Pons (tissue), 1 donor: ENCODE measurements around the gene GPSM1.

Experiments used
- DNase-seq: peaks from one replicate; pipeline ENCODE4 v3.0.0-alpha.2; 2016; ENCODE audit warnings: low spot score

Gene GPSM1

DNA sequence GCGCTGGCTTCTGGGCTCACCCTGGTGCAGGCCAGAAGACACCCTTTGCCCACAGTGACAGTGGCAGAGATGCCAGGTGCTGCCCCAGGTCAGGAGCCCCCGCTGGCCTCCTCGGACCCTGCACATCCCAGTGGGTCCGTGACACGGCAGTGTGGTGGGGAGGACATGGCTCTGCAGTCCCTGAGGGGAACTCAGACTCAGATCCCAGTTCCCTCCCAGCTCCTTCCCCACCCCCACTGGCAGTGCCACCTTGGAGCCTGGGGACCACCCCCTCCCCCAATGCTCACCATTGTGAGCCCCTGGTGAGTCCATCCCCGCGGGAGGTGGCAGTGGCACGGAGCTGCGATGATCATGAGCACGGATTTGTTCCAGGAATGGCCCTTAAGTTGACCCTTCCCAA is 22.9 kb upstream of the GPSM1 start:
- no peak for DNase-seq

DNA sequence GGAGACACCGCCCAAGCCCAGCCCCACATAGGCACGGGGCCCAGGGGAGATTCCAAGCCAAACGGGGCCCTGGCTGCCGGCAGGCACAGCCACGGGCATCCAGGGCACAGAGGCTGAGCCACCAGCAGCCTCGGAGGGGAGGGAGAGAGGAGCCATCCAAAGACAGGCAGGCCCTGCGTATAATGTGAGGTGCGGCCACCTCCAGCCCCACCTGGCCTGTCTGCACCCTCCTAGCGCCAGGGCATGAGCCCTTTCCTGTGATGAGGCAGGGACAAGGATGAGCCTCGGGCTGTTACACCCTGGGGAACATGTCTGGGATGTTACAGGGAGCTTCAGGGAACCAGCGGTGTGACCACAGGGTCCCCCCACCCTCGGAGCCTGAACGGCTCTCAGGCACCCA is 22.4 kb upstream of the GPSM1 start:
- no peak for DNase-seq

DNA sequence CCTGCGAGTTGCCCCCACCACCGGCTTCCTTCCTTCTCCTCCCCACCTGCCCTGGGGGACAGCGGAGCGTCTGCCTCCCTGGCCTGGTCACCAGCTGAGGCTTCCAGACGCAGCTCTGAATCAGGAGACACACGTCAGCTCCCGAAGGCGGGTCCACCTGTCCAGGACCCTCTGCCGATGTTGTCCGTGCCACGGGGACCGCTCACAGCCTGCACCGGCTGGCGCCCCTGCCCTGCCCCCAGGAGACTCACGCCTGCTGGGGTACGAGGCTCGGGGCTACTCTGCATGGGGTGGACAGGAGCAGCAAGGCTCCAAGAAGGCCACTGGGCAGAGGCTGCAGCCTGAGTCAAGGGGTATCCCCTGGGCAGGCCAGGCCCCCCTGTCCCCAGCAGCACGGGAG is 21.5 kb upstream of the GPSM1 start:
- DNase-seq: no peak

DNA sequence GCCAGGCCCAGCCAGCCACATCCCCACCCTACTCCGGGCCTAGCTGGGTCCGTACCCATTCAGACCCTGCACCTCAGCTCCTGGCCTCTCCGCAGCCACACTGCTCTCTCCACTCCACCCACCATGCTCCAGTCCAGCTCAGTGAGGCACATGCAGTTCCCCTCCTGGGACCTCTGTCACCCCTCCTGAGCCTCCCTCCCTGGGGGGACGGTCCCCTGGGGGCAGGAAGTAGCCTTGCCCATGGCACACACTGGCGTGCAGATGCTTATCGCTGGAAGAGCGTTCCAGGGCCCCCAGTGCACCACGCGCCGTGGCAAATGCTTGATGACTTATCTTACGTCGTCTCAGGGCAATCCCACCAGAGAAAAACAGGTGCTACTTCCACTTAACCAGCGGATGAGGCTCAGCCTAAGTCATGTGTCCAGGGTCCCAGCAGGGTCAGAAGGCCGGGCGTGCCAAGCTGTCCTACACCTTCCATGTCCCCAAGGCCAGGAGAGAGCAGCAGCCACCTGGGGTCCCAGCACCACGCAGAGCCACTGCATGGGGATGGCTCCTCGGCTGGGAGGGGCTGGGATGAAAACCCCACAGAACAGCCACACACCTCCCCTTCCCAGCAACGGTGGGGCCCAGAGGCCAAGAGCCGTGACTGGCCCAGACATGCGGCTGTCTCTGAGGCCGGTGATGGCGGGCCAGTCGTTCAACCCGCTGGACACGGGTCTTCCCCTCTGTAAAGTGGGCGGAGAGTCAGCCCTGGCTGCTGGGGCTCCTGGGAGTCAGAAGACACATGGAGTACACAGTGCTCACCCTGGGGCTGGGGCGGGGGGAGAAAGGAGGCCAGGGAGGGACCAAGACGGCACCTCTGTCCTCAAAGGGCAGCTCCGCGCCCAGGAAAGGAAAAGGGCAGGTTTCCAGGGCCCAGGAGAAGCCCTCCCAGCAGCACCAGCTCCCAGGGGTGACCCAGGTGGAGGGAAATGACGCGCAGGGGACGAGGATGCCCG is 20.8 kb upstream of the GPSM1 start:
- no peak for DNase-seq

DNA sequence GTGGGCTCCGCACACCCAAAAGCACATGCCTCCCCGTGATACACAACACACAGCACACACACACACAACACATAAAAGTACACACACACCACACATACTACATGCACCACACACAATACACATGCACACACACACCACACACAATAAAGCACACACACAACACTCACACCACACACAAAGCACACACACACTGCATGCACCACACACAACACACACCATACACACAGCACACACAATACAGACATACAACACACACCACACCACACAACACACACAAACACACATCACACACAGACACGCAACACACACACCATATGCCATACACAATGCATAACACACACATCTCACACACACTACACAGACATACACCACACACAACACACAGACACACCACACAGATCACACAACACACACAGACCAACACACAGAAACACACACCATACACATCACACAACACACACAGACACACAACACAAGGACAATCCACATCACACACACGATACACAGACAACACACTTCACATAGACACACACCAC is 20.1 kb upstream of the GPSM1 start:
- DNase-seq: no peak

DNA sequence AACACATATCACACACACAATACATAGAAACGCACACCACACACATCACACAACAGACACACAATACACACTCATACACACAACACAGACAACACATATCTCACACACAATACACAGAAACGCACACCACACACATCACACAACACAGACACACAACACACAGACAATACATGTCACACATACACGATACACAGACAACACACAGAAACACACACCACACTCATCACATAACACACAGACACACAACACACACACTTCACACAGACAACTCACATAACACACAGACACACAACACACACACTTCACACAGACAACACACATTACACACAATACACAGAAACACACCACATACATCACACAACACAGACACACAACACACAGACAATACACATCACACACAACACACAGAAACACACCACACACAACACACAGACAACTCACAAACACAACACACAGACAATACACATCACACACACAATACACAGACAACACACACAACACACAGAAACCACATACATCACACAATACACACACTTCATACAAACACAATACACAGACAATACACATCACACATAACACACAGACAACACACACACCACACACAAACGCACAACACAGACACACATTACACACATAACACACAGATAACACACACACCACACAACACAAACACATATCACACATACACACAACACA is 19.2 kb upstream of the GPSM1 start:
- DNase-seq: no peak

DNA sequence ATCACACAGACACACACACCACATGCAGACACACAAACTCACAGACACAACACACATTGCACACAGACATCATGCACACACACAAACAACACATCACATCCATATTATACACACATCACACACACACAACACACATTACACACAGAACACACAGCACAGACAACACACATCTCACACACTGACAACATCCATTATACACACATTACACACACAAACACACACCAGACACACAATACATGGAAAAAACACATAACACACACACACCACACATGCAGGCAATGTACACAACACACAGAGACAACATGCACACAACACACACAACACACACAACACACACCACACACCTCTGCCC is 18.7 kb upstream of the GPSM1 start:
- DNase-seq: no peak

DNA sequence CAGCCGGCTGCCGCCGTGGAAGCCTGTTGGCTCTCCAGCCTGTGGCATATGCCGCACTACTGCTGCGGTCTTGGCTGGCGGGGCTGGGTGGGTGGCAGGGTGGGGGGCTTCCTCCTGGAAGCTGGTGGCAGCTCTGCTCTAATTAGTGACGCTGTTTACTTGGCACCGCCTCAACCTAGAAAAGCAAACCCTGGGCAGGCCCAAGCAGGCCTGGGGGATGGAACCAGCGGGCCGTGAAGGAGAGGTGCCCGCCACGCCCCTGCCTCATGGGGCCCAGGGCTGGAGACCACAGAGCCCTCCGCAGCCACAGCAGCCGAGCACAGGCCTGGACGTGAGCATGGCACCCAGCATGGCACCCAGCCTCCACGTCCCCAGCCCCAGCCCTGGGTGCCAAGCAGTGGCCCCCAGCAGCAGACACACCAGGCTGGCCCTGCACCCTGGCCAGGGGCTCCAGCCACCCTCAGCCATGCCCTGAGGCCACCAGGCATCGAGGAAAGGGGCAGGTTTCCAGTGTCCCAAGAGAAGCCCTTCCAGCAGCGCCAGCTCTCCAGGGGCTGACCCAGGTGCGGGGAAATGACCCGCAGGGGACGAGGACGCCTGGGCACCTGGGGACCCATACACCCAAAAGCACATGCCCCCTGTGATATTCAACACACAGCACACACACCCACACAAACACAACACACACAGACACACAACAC is 18.1 kb upstream of the GPSM1 start:
- DNase-seq: no peak

DNA sequence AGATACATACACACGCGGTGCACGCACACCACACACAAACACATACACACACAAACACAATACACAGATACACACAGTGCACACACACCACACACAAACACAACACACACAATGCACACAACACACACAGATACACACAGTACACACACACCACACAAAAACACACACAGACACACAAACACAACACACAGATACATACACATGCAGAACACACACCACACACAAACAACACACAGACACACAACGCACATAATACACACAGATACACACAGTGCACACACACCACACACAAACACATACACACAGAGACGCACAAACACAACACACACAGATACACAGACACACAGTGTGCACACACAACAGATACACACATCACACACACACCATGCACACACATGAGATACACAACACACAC is 17.5 kb upstream of the GPSM1 start:
- DNase-seq: no peak

DNA sequence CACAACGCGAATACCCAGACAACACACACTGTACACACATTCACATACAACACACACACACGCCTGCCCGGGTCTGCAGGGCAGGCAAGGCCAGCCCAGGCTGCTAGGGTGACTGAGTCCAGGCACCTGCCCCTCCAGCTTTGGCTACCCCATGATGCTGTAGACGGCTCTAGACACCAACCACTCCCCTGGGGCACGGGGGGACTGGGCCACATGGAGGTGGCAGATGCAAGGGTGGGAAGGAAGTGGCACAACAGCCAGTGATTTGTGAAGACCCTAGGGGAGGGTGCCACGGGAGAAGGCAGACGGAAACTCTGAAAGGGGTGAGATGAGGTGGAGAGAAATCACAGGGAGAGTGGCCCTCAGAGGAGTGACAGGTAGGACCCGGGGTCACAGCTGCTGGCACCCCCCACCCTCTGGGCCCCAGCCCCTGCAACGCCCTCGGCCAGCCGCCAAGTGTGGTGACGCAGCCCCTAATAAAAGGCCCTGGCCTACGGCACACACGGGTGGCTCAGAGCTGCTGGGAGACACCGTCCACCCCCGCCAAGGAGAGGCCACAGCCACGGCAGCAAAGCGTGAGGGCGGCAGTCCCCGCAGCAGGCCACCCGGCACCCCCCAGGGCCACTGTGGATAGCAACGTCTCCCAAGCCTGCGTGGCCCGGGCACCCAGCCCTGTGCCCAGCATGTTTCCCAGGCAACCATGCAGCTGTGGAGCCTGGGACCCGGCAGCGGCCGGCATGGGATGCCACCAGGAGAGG is 16.9 kb upstream of the GPSM1 start:
- no peak for DNase-seq

DNA sequence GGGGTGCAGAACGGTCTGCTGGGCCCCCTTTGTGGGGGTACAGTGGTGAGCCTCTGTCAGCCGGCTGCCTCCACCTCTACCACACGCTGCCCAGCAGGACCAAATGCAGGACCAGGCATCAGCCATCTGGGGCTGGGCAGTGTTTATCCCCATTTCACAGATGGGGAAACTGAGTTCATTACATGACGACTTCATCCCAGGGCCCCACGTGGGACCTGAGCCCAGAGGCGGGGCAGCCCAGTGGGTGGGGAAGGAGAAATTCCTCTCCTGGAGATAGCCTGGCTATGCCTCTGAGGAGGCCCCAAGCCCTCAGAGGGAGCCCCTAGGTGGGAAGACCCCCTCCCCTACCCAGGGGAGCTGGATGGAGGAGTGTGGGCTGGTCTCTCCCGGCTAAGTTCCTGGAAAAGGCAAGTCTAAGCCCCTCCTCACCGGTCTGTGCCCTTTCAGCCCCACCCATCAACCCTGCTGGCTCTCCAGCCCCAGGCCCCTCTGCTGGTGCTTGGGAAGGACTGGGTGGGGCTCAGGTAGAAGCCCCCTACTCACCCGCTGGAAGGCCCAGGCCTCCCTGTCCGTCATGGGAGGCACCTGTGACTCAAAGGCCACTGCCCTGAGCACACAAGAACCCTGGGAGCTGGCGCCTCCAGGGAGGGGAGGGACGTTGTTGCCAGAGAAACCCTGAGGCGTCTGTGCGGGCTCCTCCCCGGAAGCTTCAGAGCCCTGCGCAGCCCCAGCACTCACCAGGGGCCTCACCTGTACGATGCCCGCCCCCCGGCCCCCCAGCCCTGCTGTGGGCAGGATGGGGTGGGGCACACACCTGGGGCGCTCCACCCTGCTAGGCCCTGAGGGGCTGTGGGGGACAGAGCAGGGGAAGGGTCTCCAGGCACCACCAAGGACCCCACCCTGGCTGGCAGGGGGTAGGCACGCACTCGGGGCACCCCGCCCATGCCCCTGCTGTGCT is 16.0 kb upstream of the GPSM1 start:
- no peak for DNase-seq

DNA sequence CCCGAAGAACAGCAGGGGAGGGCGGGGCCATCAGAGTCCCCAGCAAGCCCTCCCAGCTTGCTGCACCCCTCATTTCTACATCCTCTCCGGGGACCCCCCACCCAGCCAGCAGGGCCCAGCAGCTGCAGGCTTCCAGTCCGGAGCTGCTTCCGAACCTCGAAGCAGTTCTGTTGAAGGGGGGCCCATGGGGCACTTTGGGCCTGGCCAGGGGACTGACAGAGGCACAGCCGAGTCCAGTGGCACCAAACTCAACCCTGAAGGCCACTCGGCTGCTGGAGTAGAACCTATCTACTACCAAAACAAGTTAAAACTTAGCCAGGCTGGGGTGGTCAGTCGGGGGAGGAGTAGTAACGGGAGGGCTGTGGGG is 15.3 kb upstream of the GPSM1 start:
- DNase-seq: no peak

DNA sequence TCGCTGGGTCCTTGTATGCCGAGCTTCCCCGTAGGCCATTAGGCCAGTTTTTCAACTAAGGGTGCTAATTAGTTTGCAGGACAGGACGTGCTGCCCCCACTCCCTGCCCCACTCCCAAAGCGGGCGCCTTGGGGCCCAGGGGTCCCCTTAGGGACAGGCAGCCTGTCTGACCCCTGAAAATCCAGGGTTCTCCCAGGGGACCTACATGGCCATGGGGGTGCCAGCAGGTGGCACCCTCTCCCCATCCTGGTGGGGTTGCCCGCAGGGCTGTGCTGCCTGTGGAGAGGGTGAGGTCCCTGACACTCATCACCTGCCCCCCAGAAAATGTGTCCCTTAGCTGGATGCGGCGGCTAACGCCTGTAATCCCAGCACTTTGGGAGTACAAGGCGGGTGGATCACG is 14.9 kb upstream of the GPSM1 start:
- peak; percentile 49 for DNase-seq

DNA sequence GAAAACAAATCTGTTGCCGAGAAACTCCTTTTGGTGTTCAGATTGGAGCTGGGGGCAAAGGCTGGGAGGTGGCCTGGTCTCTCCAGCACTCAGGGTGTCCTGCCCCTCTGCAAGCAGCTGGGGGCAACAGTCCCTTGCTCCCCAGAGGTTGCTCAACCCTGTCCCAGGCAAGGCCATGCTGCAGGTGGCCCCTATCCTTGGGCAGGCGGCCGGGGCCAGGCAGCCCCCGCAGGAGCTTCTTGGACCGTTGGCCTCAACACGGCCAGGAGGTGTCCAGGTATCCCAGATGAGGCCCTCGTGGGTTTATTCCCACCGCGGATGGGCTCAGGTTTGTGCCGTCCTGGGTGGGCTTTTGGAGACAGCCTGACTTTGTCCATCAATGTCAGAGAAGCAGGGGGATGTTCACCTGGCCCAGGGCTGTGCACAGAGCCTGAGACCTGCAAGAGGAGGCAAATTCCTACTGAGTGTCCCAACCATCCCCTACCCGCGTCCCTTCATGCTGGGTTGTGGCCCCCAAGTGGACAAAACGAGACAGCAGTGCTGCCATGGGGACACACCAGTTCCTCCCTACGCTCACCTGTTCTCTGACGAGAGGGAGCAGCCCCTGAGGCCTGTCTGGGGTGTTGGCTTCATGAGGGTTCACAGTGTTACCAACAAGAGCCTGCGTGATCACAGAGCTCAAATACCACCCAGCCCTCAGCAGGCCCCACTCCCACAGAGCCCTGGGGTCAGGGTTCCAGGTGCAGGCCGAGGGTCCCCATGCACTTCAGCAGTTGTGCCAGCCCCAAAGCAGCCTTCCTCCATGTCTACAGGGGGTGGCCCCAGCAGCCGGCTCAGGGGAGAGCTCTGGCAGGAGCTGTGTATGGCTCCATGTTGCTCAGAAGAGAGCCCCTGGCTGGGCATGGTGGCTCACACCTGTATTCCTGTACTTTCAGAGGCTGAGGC is 14.0 kb upstream of the GPSM1 start:
- no peak for DNase-seq

DNA sequence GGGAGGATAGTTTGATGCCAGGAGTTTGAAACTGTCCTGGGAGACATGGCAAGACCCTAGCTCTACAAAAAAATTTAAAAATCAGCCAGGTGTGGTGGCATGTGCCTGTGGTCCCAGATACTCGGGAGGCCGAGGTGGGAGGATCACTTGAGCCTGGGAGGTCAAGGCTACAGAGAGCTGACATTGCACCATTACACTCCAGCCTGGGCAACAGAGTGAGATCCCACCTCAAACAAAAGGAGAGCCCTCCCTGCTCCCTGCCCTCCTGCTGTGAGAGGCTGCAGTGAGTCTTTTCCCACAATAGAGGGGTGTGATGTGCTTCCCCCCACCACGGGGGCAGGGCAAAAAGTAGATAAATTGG is 13.3 kb upstream of the GPSM1 start:
- no peak for DNase-seq

DNA sequence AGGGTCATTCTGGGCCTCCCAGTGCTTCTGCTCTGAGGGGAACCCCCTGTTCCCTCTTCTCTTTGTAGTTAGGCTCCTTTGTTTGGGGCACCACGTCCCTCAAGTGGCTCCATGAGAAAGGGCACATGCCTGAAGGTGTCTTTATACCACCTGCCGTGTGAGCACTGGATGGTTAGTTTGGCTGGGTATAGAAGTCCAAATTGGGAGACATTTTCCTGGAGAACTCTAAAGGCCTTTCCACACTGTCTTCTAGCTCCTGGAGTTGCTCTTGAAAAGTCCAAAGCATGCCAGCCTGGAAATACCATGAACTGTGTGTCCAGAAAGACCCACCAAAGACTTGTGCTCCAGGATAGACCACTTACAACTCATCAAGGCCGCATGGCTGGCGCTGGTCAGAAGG is 12.4 kb upstream of the GPSM1 start:
- no peak for DNase-seq

DNA sequence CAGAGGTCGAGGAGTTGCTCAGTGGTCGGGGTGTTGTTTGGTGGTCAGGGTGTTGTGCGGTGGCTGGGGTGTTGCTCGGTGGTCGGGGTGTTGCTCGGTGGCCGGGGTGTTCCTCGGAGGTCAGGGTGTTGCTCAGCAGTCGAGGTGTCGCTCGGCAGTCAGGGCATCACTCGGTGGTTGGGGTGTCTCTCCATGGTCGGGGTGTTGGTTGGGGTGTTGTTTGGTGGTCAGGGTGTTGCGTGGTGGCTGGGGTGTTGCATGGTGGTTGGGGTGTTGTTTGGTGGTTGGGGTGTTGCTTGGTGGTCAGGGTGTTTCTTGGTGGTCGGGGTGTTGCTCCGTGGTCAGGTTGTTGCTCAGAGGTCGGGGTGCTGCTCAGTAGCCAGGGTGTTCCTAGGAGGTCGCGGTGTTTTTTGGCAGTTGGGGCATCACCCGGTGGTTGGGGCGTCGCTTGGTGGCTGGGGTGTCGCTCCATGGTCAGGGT is 11.0 kb upstream of the GPSM1 start:
- DNase-seq: no peak

DNA sequence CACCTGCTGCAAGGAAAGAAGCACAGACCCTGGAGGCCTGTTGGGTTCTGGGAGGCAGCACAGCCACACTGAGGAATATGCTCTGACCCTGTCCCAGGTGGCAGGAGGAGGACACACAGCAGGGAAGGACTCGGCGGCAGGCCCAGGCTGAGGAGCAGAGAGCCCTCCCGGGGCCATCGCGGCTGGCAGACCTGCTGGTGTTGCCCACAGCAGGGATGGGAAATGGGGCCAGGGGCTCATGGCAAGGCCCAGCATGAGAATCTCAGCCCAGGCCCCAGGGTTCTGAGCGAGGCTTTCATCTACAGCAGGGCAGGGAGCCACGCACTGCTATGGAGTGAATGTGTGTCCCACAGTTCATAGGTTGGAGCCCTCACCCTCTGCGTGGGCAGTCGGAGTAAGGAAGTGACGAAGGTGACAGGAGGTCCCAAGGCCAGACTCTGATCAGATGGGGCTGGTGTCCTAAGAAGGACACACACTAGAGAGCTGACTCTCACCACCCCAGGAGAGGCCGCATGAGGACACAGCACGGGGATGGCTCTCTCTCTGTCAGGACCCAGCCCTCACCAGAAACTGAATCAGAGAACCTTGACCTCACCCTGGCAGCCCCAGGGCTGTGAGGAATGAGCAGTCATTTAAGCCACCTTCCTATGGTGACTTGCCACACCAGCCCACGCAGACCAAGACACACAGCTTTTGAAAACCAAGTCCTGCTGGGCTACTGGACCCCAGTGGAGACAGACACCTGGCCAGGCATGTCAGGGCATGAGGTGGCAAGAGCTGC is 10.3 kb upstream of the GPSM1 start:
- DNase-seq: no peak

DNA sequence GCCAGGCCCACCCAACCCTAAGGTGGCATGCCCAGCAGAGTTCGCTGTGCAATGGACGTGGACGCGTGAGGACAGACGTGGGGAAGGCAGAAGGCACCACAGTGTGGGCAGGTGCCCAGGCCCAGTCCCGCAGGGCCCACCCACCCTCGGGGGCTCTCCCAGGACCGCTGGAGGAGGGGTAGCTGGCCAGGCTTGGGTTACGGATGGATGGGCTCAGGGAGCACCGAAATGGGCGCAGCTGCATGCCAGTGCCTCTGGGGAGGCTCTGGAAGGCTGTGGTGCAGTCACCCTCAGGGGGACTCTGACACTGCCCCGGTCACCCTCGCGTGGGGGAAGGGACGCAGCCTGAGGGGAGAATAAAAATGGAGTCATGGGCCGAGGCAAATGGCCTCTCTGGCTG is 9.6 kb upstream of the GPSM1 start:
- no peak for DNase-seq
